Tibial artery (tissue), 4 donors: Measurements from ENCODE around the gene SART3.

Source experiments
- DNase-seq, 2 donors: peaks; one replicate each; pipeline ENCODE4 v3.0.0-alpha.2; 2019
- H3K27ac ChIP-seq, 2 donors: fragments of 200-600 bp; sonication (generic) in 1 of 2; 1 replicate in 1 of 2; 2 replicates in 1 of 2; pipeline ENCODE4 v1.5.1; 2018 to 2019; ENCODE audit warnings: mild to moderate bottlenecking in 1 of 2
- H3K27me3 ChIP-seq, 2 donors: fragments of 200-600 bp; sonication (generic) in 1 of 2; one replicate each; pipeline versions ENCODE4 v1.5.1 to v1.6.0; 2016 to 2019
- H3K36me3 ChIP-seq, 3 donors: fragments of 200-600 bp; sonication (generic) in 2 of 3; one replicate each; pipeline ENCODE4 v1.5.1; 2016 to 2019; ENCODE audit warnings: mild to moderate bottlenecking in 2 of 3
- H3K4me1 ChIP-seq, 4 donors: fragments of 200-600 bp; sonication (generic) in 2 of 4; 1 replicate in 3 of 4; 2 replicates in 1 of 4; pipeline ENCODE4 v1.5.1; 2016 to 2019
- H3K4me3 ChIP-seq, 2 donors: fragments of 200-600 bp; sonication (generic) in 1 of 2; 1 replicate in 1 of 2; 2 replicates in 1 of 2; pipeline ENCODE4 v1.5.1; 2018 to 2019; ENCODE audit warnings: mild to moderate bottlenecking in 2 of 2
- H3K9me3 ChIP-seq, 3 donors: fragments of 200-600 bp; sonication (generic) in 1 of 3; one replicate each; pipeline ENCODE4 v1.5.1; 2016 to 2019
- CTCF ChIP-seq, 2 experiments: fragments of 200-600 bp in 1 of 2; fragments of 450-650 bp in 1 of 2; IDR thresholded peaks; one replicate each; pipeline ENCODE4 v1.5.1; 2017 to 2019; ENCODE audit warnings: antibody characterized with exemption in 2 of 2, mild to moderate bottlenecking in 1 of 2, moderate library complexity in 1 of 2
- intact Hi-C: fragments of 100-400 bp; cut with DNase I; formaldehyde crosslinking; loops from one replicate; pipeline ENCODE4 v1.15.0; 2023; ENCODE audit warnings: low total_unique reads

Gene SART3

DNA sequence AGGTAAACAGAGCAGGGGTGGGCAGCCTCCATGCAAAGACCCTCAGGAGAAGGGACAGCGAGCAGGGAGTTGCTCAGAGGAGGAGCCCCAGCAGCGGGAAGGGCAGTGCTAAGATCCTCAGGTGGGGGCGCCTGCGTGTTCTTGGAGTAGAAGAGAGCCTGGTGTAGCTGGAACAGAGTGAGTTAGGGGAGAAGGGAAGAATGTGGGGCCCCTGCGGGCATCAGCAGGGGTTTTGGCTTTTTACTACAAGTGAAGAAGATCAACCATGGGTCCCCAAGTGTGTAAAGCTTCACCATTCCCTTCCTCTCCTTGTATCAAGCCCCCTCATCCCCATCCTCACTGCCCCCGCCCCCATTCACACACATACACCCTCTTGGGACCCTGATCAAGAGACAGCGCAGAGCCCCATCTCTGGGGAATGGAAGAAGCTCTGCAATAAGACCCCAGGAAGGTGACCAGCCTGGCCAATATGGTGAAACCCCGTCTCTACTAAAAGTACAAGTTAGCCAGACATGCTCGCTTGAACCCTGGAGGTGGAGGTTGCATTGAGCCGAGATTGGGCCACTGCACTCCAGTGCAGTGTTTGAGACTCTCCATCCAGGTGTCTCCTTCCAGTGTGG, 47.1 kb upstream of the SART3 start:
- no peaks in the 10 kb centered on the region for H3K9me3 ChIP-seq

GRCh38 chr12:108606492-108606891, 45.5 kb upstream of the SART3 start:
- Histone ChIP-seq H3K4me1 (peaks cover 0 to 9% (median 7%) of the 10 kb centered on the region in 4 donors), H3K36me3 (no peaks in the 10 kb centered on the region), H3K27me3 (peaks cover 0 to 12% of the 10 kb centered on the region in 2 donors), H3K9me3 (no peaks in the 10 kb centered on the region), H3K4me3 (no peak overlapping the region), H3K27ac (no peak overlapping the region)
- intact Hi-C loops, result no loop called here
- TF ChIP-seq CTCF (IDR thresholded peaks at IDR 0.05), result no peak
- DNase-seq, result no peak

More for the DNA sequence above, 47.1 kb upstream of the SART3 start:
- peaks cover 0 to 9% of the 10 kb centered on the region in 2 donors for H3K27me3 ChIP-seq
- intact Hi-C loops, result no loop called here
- TF ChIP-seq CTCF (IDR thresholded peaks at IDR 0.05), result no peak
- H3K4me3 ChIP-seq, result no peak overlapping the region
- peaks cover 0 to 9% (median 7%) of the 10 kb centered on the region in 4 donors for H3K4me1 ChIP-seq
- no peak for DNase-seq
- H3K27ac ChIP-seq, result no peak overlapping the region
- no peaks in the 10 kb centered on the region for H3K36me3 ChIP-seq

- no peaks in the 10 kb centered on the region for H3K36me3 ChIP-seq
- DNase-seq, result no peak
- H3K4me3 ChIP-seq, result no peak overlapping the region
- peaks cover 0 to 9% (median 7%) of the 10 kb centered on the region in 4 donors for H3K4me1 ChIP-seq
- no peak overlapping the region for H3K27ac ChIP-seq
- peaks cover 0 to 12% of the 10 kb centered on the region in 2 donors for H3K27me3 ChIP-seq
- intact Hi-C loops, result no loop called here
- H3K9me3 ChIP-seq, result no peaks in the 10 kb centered on the region
- no peak for TF ChIP-seq CTCF (IDR thresholded peaks at IDR 0.05)
These were observed 44.9 kb upstream of the SART3 start for GRCh38 chr12:108605690-108606406.

DNA sequence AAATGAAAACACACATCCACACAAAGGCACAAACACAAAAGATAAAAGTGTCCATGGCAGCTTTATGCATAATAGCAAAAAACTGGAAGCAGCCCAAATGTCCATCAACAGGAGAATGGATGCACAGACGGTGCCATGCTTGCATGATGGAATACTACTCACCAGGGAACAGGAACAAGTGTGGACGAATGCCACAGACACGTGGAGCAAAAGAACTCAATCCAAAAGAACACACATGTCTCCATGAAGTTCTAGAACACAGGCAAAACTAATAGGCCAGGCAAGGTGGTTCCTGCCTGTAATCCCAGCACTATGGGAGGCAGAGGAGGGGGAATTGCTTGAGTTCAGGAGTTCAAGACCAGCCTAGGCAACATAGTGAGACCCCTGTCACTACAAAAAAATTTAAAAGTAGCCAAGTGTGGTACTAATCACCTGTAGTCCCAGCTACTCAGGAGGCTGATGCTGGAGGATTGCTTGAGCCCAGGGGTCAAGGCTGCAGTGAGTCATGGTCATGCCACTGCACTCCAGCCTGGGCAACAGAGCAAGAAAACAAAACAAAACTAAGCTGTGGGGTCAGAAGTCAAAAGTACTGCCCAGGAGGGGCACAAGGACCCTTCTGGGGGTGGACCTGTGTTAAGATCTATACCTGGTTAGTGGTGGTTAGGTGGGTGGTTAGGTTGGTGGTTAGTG, 44.2 kb upstream of the SART3 start:
- Histone ChIP-seq H3K4me3 (no peak overlapping the region), H3K9me3 (no peaks in the 10 kb centered on the region), H3K36me3 (no peaks in the 10 kb centered on the region), H3K27ac (no peak overlapping the region), H3K27me3 (peaks cover 0 to 12% of the 10 kb centered on the region in 2 donors), H3K4me1 (peaks cover 0 to 9% (median 7%) of the 10 kb centered on the region in 4 donors)
- intact Hi-C loops, result no loop called here
- TF ChIP-seq CTCF (IDR thresholded peaks at IDR 0.05), result no peak
- DNase-seq, result no peak

DNA sequence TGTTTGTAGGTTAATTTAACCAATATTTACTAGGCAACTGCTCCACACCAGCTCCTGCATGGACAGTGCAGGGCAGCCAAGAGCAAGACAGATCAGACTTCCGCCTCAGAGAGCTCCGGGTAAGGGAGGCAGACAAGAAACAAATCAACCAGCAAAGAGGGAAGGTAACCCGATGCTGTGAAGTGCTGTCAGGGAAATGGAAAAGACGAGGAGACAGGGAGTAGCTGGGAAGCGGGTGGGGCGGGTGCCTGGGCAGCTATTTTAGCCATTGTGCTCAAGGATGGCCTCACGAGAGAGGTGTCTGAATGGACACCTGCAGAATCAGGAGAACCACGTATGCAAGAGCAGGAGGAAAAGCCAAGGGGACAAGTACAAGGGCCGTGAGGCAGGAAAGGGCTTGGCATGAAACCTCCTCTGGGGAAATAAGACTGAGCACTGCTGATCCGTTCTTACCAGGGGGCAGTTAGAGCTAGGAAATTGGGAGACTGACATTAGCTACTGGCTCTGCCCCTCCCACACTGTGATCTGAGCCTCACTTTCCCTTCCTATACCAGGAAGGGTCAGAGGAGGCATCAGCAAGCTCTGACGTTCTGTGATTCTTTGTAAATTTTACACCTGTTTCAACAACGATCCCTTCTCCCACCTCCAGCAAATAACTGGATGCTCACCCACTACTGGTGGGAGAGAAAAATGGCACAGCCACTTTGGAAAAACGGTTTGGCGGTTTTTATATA, 43.4 kb upstream of the SART3 start:
- intact Hi-C loops, result no loop called here
- DNase-seq, result no peak
- H3K4me1 ChIP-seq, result peaks cover 0 to 3% (median 2%) of the 10 kb centered on the region in 4 donors
- no peaks in the 10 kb centered on the region for H3K9me3 ChIP-seq
- TF ChIP-seq CTCF (IDR thresholded peaks at IDR 0.05), result no peak
- H3K27ac ChIP-seq, result no peak overlapping the region
- H3K27me3 ChIP-seq, result peaks cover 0 to 12% of the 10 kb centered on the region in 2 donors
- no peaks in the 10 kb centered on the region for H3K36me3 ChIP-seq
- no peak overlapping the region for H3K4me3 ChIP-seq
